NCI-H510A treated with DMSO at 0.1 percent for 48 hours (cell line): ENCODE results near the gene ANO10.
"Not testable (repeated sequence)": the region's sequence is repeated elsewhere in the genome, so short reads cannot be mapped to it uniquely, and the experiment has no call there.

ENCODE experiments used
- DNase-seq: peaks from one replicate; lab custom pipeline; 2025; lab: John Stamatoyannopoulos, UW

The ANO10 gene

GRCh38 chr3:43629257-43629656 lies 7.4 kb upstream of the ANO10 start:
- no peak for DNase-seq

GRCh38 chr3:43627360-43627759 lies 5.5 kb upstream of the ANO10 start:
- DNase-seq, result no peak

- no peak for DNase-seq
Observed at GRCh38 chr3:43624619-43625305, 3.0 kb upstream of the ANO10 start.

DNA sequence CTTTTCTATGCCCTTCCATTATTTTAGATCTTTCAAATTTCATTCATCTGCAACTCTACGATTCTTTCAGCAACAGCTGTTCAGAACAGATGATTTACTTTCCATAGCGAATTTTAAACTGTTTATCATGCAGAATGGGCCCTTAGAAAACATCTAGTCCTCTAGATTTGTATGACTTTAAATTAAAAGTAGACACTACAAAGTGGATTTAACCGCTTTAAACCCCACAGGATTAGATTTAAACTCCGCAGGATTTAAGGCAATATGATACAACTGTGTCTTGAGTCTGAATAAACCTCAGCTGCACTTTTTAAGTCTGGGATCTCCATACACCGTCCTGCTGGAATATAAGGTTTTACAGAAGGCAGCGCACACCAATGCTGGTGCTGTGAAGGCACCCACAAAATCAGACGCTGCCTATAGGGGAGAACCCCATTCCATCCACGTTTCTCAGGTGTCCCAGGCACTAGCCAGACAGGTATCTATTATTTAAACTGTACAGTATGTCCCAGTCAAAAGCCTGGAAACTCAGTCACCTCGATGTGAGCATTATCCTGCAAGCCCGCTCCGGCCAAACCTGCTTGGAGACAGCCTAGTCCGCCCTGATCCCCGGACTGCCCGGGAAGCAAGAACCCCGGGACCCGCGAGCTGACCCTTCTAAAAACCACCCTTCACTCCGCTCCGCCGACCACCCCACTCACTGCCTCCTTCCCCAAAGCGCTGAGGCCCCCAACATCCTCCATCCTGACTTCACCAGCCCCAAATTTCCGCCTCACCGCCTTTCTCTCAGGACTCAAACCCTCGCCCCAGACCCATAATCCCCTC lies 768 bp downstream of the ANO10 start:
- DNase-seq, result no peak

DNA sequence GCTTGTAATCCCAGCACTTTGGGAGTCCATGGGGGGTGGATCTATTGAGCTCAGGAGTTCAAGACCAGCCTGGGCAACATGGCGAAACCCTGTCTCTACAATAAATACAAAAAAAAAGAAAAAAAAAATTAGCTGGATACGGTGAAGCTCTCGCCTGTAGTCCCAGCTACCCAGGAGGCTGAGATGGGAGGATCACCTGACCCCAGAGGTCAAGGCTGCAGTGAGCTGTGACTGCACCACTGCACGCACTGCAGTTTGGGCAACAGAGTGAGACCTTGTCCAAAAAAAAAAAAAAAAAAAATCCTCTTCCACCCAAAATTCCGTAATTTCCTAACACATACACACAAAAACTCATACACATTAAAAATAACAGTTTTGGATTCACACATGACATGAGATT lies 2.2 kb downstream of the ANO10 start:
- no peak for DNase-seq

DNA sequence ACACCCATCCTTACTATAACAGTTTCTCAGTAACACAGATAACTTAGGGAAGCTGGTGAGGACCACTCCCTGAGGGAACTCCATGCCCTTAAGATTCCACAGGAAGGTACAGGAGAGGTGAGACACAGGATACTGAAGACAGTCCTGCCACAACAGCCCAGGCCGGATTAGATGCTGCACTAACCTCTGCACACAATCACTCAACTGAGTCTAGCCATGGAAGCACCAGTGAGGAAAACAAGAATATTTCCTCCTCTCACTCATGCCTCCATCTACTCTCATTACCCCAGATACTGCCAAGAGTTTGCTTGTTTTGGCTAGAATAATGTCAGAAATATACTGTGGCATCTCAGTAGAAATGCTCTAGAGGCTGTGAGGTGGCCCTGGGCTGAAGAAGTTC lies 3.7 kb downstream of the ANO10 start:
- no peak for DNase-seq

DNA sequence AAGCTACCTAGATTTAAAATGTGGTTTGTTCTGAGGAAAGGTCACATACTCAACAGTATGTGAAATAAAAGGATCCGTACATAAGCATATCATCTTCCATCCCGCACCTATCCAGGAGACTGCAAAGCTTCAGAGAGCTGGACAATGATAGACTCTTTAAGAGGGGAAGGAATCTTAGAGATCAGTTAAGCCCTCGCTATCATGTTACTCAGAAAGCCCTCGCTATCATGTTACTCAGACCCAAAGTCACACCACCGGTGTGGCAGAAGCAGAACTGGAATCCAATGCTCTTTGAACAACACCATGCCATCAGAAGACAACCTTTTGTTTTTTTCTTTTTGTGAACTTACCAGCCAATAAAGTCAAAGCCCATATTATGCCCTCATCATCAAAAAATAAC lies 5.8 kb downstream of the ANO10 start:
- DNase-seq, result no peak

- DNase-seq, result no peak
Observed at GRCh38 chr3:43615133-43615532, 6.7 kb downstream of the ANO10 start.

GRCh38 chr3:43613976-43614375 lies 7.8 kb downstream of the ANO10 start:
- no peak for DNase-seq

GRCh38 chr3:43612419-43612818 lies 9.4 kb downstream of the ANO10 start:
- DNase-seq, result no peak

- DNase-seq, result no peak
Observed at GRCh38 chr3:43609406-43609805, 12.4 kb downstream of the ANO10 start.

DNA sequence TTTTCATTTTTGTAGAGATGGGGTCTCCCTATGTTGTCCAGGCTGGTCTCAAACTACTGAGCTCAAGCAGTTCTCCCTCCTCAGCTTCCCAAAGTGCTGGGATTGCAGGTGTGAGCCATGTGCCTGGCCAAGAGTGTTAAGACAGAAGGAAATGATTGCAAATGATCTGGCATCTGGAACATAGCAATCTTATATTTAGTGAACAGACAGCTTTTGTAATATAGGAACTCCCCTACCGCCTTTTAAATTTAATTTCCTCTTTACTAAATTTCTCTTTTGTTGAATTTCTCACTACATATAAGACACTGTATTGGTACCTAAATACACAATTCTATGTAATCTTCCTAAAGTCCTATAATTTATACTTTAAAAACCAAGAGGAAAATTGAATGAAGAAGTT lies 13.1 kb downstream of the ANO10 start:
- DNase-seq, result no peak

DNA sequence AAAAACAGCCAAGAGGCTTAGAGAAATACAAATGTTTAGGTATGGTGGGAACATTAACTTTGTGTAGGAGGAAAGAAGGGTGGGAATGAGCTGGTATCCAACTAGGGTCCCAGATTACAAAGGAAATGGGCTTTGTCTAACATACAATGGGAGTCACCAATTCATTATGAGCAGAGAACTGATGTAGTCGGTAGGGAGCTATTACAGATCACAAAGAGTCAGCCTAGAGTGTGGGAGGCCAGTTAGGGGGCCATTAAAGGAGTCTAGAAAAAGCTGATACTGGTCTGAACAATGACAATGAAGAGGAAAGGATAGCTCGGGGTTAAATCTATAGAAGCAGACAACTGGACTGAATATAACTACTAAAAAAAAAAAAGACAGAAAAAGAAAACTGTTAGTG lies 15.5 kb downstream of the ANO10 start:
- no peak for DNase-seq

GRCh38 chr3:43599959-43600358 lies 21.9 kb downstream of the ANO10 start:
- not testable (repeated sequence) for DNase-seq

DNA sequence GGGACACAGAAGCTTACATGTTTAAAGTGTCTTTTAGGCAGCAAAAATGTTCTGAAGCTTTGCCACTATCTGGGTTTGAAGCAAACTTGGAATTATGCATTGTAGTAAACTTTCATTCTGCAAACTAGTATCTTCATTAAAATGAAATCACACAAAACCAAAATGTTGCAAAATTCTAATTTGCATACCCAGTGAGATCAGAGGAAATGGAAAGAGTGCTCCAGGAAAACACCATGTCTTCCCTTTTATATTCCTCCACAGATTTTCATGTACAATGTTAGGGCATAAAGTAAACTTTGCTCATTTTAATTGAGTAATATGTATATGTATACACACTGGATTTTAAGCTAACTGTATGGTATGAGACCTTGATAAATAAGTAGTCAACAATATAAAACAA lies 23.9 kb downstream of the ANO10 start:
- no peak for DNase-seq

DNA sequence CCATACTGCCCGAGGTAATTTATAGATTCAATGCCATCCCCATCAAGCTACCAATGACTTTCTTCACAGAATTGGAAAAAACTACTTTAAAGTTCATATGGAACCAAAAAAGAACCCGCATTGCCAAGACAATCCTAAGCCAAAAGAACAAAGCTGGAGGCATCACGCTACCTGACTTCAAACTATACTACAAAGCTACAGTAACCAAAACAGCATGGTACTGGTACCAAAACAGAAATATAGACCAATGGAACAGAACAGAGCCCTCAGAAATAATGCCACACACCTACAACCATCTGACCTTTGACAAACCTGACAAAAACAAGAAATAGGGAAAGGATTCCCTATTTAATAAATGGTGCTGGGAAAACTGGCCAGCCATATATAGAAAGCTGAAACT lies 25.6 kb downstream of the ANO10 start:
- not testable (repeated sequence) for DNase-seq

DNA sequence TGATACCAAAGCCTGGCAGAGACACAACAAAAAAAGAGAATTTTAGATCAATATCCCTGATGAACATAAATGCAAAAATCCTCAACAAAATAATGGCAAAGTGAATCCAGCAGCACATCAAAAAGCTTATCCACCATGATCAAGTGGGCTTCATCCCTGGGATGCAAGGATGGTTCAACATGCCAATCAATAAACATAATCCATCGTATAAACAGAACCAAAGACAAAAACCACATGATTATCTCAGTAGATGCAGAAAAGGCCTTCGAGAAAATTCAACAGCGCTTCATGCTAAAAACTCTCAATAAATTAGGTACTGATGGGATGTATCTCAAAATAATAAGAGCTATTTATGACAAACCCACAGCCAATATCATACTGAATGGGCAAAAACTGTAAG lies 26.5 kb downstream of the ANO10 start:
- DNase-seq, result not testable (repeated sequence)

DNA sequence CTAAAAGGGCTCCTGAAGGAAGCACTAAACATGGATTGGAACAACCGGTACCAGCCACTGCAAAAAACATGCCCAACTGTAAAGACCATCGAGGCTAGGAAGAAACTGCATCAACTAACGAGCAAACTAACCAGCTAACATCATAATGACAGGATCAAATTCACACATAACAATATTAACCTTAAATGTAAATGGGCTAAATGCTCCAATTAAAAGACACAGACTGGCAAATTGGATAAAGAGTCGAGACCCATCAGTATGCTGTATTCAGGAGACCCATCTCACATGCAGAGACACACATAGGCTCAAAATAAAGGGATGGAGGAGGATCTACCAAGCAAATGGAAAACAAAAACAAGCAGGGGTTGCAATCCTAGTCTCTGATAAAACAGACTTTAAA lies 28.2 kb downstream of the ANO10 start:
- not testable (repeated sequence) for DNase-seq

- not testable (repeated sequence) for DNase-seq
Observed at GRCh38 chr3:43591866-43592265, 29.9 kb downstream of the ANO10 start.

DNA sequence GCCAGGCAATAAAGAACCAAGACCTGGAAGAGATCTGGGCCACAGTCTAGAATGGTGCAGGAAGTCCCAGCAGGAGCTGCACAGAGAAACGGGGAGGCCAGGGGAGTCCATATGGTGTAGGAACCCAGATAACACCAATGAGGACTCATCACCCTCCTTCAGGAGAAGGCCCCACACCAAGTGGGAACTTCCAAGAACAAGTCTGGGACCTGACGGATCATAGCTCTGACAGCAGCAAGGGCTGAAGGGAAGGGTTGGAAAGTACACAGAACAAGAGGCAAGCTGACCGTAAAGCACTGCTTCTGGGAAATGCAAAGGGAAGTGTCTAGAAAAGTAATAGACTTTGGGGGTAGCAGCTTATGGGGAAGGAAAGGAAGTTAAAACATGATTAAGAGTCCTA lies 34.5 kb downstream of the ANO10 start:
- no peak for DNase-seq

GRCh38 chr3:43584043-43584826 lies 37.6 kb downstream of the ANO10 start:
- no peak for DNase-seq

- DNase-seq, result no peak
Observed at GRCh38 chr3:43583481-43583880, 38.3 kb downstream of the ANO10 start.

DNA sequence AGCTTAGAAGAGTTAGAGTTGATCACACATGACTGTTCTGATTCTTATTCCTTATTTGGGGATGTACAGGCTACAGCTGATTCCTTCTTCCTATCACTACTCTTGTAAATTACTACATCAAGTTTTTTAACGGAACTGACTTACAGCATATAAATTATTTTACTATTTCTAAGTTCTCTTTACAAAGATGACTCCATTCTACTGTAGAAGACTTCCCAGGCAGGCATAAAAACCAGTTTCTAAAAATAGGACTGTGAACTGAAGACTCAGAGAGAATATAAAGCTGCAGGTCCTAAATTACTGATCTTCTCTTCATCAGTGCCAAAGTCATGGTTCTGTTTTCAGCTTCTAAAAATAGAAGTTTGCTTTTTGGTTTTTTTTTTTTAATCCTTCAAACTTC lies 38.9 kb downstream of the ANO10 start:
- no peak for DNase-seq
